GM21390 (cell line): Measurements from ENCODE around the gene MASP1.
"Not testable (repeated sequence)": the region's sequence is repeated elsewhere in the genome, so short reads cannot be mapped to it uniquely, and the experiment has no call there.

Experiments
- ATAC-seq: cut with Tn5 transposase; IDR thresholded peaks from one replicate; pipeline ENCODE4 v1.9.1; 2021; ENCODE audit not compliant: unreplicated experiment

Gene MASP1

DNA sequence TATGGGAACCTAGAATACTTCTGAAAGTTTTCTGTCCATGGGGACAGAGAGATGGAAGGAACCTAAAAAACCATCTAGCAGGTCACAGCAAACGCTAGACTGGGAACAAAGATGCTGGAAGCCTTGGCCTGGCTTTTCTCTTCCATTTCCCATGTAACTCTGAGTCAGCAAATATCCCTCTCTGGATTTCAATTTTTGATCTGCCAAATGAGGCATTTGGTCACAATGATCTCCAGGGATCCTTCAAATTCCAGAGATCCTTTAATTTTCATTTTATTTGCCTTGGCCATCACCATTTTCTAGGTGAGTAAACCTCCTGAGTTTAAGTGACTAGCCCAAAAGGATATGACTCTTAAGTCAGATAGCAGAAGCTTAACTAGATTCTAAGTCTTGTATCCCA is 54.6 kb downstream of the MASP1 start:
- ATAC-seq, result no peak

- ATAC-seq, result no peak
Measured at GRCh38 chr3:187230011-187230410, 61.5 kb downstream of the MASP1 start.

GRCh38 chr3:187228740-187229139 is 62.8 kb downstream of the MASP1 start:
- no peak for ATAC-seq

GRCh38 chr3:187227658-187228258 is 63.8 kb downstream of the MASP1 start:
- no peak for ATAC-seq

DNA sequence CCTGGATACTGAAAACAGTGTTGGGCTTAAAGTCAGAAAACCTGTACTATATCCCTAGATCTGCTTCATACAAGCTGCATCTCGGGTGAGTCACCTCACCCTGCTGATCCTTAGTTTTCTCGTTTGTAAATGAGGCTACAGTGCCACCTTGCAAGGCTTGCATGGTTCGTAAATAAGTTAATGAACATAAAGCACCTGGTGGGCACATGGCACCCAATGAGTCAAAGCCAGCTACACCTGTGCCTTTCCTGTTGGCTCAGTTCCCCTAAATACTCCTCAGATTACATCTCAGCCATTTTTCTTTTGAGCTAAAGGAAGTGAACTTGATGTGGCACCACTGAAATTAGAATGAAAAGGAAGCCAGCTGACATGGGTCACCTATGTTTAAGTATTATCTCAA is 67.7 kb downstream of the MASP1 start:
- ATAC-seq, result no peak

GRCh38 chr3:187222801-187223200 is 68.7 kb downstream of the MASP1 start:
- ATAC-seq, result no peak

DNA sequence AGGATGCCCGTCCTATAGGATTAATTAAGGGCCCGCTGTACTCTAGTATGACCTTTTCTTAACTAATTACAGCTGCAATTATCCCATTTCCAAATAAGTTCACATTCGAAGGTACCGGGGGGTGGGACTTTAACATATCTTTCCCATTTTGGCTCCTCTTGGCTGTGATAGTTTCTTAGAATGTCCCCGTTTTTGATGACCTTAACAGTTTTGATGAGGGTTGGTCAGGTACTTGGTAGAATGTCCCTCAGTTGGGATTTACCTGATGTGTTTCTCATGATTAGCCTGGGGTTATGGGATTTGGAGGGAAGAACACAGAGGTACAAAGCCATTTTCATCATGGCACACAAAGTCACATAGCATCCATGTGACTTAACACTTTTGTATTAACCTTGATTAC is 76.1 kb downstream of the MASP1 start:
- no peak for ATAC-seq

GRCh38 chr3:187213616-187214015 is 77.9 kb downstream of the MASP1 start:
- ATAC-seq, result no peak

DNA sequence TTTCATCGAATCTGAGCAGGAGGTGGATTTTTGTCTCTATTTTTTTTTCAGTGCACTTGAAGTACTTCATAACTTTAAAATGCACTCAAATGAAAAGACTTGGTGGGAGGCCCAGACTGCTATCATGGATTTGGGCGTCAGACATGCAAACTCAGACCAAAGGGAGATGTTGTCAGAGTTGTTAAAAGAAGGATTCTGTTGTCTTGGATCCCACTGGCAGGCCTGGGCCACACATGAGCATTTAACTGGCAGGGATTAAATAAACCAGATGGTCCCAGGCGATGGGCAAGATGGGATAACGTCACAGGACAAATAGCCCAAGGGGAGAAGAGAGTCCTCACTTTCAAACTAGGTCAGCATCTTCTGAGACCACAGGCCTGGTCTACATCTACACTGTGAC is 78.8 kb downstream of the MASP1 start:
- ATAC-seq, result no peak

DNA sequence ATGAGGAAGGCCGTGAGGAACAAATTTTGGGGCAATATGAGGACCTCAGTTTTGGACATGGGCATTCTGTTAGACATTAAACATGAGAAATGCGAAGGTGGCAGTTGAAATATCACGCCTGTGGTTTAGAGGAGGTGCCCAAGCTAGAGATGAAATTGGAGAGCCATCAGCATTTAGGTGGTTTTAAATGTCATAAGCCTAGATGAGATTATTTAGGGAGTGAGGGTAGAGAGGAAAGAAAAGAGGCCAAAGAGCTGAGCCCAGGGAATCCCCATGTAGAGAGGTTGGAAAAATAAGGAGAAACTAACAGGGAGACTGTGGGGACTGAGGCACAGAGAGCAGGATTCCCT is 79.4 kb downstream of the MASP1 start:
- no peak for ATAC-seq

DNA sequence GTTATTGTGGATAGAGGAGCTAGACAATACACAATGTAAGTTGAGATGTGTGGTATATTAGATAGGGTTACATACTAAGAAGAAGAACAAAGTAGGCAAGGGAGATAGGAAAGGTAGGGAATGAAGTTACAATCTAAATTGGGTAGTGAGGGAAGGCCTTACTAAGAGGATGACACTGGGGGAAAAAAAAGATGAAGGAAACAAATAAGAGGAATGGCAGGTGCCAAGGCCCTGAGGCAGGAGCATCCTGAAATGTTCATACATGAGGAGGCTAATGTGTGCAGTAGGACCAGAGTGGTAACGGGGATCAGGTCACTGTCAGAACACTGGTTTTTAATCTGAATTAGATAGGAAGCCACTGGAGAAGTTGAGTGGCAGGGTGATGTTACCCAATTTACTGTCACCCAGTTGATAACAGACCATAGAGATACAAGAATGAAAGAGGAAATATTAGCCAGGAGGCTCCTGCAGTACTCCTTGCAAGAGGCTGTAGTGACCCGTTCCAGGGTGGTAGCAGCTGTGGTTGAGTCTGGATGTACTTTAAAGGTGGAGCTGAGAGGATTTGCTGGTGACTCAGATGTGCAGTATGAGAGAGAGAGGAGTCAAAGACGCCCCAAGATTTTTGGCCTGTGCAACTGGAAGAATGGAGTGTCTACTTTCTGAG is 79.9 kb downstream of the MASP1 start:
- no peak for ATAC-seq

DNA sequence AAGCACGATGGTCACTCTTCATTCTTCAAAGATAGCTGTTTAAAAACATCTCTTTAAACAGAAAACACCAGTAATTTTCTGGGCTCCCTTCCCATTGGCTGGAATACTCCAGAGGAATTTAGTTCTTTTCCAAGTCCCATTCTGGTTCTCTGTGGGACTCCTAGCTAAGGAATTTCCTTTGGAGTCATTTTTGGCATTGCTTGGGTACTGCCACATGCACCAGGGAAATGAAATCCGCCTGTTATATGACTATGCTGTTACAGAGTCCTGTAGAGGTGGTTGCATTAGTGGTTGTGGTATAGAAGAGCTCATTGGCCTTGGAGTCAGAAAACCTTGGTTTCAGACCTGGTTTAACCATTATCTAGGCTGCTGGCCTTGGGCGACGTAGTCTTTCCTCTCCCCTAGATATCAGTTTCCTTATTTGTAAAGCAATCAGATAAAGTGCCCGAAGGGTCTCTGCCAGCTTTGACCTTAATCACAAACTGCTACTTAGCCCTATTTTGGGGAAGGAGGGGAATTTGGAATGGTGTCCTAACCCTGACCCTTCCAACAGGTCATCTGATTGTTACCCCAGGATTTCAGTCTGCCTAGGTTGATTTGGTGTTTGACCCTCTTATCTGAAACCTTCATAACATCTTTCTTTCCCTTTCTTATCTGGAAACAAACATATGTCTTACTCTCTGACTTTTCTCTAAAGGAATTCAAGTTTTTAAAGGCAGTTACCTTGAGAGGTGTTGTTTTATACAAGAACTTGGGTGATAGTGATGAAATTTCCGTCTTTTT is 80.8 kb downstream of the MASP1 start:
- ATAC-seq, result no peak

- no peak for ATAC-seq
Measured at GRCh38 chr3:187210091-187210490, 81.4 kb downstream of the MASP1 start.

GRCh38 chr3:187209491-187209890 is 82.0 kb downstream of the MASP1 start:
- no peak for ATAC-seq

DNA sequence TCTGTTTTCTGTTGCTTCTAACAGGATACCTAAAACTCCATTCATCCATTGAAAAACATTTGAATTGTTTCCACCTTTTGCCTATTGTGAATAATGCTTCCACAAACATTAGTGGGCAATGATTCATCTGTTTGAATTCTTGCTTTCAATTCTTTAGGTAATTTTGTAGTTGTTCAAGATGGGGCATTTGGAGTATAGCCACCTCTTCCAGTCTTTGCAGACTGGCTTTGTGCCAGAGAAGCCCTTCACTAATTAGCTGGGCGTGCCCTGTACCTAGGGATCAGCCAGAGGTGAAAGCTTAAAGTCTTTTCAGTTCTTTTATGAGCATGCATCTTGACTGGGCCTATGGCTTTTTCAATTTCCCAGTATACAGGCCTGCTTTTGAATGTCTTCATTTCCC is 83.4 kb downstream of the MASP1 start:
- no peak for ATAC-seq

GRCh38 chr3:187207624-187208023 is 83.9 kb downstream of the MASP1 start:
- no peak for ATAC-seq

GRCh38 chr3:187207062-187207461 is 84.5 kb downstream of the MASP1 start:
- no peak for ATAC-seq

GRCh38 chr3:187205683-187206082 is 85.9 kb downstream of the MASP1 start:
- ATAC-seq, result no peak

GRCh38 chr3:187199463-187200050 is 92.0 kb downstream of the MASP1 start:
- not testable (repeated sequence) for ATAC-seq

GRCh38 chr3:187198490-187198889 is 93.0 kb downstream of the MASP1 start:
- no peak for ATAC-seq

GRCh38 chr3:187197335-187197649 is 94.2 kb downstream of the MASP1 start, which contains the start of gene RTP1:
RTP1 (plus strand) TSS chr3:187197486; CDS start chr3:187197516, 30 bp downstream.
- no peak for ATAC-seq
